Smooth muscle cell of the coronary artery (primary cell): ENCODE results near the gene ROS1. TPM values are rescaled to one million over a fixed set of nuclear protein-coding genes. Genes with fewer than 3 reads are reported as not detected.

Experiments
- total RNA-seq: library from RNA; depleted of rRNA; stranded (reverse); fragments of >200 nt; gene quantifications from 2 replicates; pipeline ENCODE4 v1.2.3, GENCODE V29; 2014; ENCODE audit warnings: low replicate concordance

ROS1 gene
- total RNA-seq = under 0.01 TPM in 2 replicates

GRCh38 chr6:117425431-117426153, at the start of gene ROS1:
Gene ROS1, minus strand, starts transcription at chr6:117425942. Its CDS starts 286 bp downstream, at chr6:117425656.

GRCh38 chr6:117265410-117266256, 160.1 kb downstream of the ROS1 start, which contains the start of gene VGLL2:
Gene VGLL2, plus strand, starts transcription at chr6:117265558. Its CDS starts 206 bp downstream, at chr6:117265764.

Other genes with a start within 250 kb of the ROS1 start
- gene VGLL2, start 160.4 kb downstream of the ROS1 start, total RNA-seq = not detected in 2 replicates
- 13.2 and 65.3 TPM in 2 replicates for gene DCBLD1, start 56.7 kb upstream of the ROS1 start, total RNA-seq
- 23.6 and 46.5 TPM in 2 replicates for gene GOPC, start 176.6 kb upstream of the ROS1 start, total RNA-seq
- 8.2 and 16.5 TPM in 2 replicates for gene NUS1, start 249.5 kb upstream of the ROS1 start, total RNA-seq